GM21723 (cell line): Measurements from ENCODE around the gene RAD23B.

Source experiments
- ATAC-seq: cut with Tn5 transposase; IDR thresholded peaks from one replicate; pipeline ENCODE4 v1.9.1; 2021; ENCODE audit warnings: mild to moderate bottlenecking, moderate library complexity; ENCODE audit not compliant: unreplicated experiment

RAD23B gene

DNA sequence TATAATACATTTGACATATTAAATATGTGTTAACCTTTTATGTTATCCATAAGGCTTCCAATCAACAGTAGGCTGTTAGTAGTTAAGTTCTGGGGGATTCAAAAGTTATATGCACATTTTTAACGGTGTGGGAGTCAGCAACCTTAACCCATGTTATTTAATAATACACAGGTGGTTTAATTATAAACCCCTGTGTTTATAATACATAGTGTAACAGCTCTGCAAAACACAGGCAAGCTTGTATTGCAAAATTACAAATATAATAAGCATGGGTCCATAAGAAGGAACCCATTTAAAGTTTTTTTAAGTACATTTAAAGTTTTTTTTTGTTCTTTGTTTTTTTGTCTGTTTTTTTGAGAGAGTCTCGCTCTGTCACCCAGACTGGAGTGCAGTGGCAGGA lies 14.5 kb upstream of the RAD23B start:
- no peak for ATAC-seq

DNA sequence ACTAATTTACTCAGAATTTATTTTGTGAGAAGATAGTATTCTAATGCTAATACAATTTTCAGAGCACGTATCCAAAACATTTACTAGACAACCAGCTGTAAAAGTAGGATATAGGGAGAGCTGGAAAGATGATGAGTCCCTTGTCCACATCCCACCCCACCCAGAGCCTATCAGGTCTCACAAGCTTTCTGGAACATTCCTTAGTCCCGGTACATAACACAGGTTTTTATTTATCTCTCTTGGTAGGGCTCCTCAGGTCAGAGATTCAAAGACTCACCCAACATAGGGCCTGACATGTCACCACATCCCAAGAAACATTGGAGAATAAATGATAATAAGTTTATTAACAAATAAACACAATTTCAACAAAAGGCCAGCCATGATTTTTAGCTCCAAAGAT lies 13.8 kb upstream of the RAD23B start:
- ATAC-seq, result no peak

DNA sequence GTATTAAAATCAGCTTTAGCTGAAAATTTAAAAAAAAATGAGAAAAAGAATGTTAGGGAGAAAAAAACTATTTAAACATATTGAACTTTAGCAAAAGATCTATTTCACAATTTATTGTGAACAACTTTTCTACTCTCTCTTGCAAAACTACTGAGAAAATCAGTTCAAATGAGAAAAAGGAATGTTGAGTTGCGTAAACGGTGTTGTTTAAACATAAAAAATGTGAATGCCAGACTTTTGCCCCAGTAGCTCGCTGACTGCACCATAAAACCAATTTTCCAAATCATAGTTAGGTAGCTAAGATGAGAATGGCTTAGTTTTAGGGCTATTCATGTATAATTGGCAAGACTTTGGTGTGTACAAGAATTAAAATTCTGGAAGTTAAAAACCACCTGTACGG lies 13.4 kb upstream of the RAD23B start:
- no peak for ATAC-seq

DNA sequence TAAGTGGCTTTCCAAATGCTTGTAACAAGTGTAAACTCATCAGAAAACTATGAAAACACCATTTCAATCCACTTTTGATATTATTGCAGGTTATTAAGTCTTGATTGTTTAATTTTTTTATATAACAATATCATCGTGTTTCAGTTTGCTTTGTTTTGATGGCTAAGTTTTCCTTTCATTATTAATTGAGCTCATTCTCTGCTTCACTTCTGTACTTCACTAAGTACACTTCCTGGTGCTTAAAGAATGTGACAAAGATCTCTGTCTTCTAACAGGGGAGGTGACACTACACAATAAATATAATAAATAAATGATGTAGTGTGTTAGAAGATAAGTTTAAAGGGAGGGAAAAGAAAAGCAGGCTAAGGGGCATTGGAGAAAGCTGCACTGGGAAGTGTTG lies 13.0 kb upstream of the RAD23B start:
- ATAC-seq, result no peak

DNA sequence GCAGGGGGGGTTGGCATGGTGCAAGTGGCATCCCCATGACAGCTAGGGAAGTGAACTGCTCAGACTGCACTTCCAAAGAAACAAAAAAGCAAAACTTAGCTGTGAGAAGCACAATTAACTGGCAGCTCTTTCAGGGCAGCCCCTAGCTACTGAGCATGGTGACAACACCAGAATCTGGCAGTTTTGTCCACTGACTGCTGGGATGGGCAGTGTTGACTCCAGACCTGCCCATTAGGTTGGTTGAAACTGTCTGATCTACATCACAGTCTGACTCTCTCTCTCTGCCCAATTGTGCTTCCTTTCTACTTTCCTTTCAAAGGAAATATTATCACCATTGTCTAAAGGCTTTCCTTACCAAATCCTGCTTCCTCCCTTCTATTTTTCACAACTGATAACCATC lies 12.5 kb upstream of the RAD23B start:
- ATAC-seq, result no peak

DNA sequence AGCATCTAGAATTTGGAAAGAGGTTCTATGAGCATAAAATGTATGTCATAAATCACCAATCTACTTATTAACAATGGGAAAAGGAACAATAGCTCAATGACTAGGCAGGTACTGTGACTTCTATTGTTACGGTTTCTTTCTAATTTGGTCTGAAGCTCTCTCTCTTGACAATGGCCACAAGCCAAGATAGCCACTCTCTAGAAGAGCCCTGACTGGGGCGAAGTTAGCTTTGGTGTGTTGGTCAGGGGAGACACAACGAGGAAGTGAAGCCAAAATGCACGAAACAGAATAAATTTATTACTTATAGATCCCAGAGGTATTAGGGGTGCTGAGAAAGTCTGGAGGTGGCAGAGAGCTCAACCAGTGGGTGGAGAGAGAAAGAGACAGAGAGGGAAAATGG lies 9.4 kb upstream of the RAD23B start:
- ATAC-seq, result no peak

DNA sequence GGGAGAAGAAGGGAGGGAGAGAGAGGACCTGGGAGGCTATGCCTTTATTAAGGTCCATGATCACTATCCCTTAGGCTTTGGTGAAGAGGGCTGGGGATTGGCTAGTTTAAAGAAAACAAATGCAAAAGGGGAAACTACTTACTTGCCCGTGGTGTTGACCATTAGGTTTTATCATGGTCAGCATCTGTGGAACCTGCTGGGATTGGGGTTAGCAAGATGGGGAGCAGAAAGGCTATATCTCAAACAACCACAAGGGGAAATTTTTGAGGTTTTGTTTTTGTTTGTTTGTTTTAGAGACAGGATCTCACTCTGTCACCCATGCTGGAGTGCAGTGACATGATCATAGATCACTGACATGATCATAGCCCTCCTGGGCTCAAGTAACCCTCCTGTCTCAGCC lies 9.0 kb upstream of the RAD23B start:
- peak; percentile 88 for ATAC-seq

DNA sequence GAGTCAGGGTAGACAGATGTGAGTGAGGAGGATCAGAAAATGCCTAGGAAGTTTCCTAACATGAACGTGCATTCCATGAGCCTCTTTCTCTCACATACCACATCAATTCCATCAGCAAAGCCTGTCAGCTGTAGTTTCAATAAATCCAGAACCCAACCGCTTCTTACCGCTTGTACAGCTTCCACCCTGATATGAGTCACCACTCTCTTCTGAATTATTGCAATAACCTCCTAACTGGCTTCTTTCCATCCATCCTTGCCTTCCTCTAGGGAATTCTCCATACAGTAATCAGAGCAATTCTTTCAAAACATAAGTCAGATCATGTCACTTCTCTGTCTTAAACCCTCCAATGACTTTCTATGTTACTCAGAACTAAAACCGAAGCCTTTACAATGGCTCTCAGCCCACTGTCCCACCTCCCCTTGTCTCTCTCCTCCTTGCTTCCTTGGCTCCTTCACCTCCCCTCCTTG lies 8.1 kb upstream of the RAD23B start:
- no peak for ATAC-seq

DNA sequence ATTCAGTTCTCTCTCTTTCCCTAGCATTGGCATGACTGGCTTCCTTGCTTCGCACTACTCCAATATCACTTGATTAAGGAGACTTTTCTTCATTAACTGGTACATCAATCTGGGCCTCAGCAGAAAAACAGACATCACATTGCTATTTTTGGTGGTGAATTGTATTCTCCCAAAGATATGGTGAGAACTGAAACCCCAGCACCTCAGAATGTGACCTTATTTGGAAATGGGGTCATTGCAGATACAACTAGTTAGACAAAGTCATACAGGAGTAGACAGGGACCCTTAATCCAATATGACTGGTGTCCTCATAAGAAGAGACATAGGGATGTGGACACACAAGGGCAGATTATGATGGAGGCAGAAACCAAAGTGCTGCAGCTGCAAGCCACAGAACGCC lies 7.5 kb upstream of the RAD23B start:
- ATAC-seq, result no peak

DNA sequence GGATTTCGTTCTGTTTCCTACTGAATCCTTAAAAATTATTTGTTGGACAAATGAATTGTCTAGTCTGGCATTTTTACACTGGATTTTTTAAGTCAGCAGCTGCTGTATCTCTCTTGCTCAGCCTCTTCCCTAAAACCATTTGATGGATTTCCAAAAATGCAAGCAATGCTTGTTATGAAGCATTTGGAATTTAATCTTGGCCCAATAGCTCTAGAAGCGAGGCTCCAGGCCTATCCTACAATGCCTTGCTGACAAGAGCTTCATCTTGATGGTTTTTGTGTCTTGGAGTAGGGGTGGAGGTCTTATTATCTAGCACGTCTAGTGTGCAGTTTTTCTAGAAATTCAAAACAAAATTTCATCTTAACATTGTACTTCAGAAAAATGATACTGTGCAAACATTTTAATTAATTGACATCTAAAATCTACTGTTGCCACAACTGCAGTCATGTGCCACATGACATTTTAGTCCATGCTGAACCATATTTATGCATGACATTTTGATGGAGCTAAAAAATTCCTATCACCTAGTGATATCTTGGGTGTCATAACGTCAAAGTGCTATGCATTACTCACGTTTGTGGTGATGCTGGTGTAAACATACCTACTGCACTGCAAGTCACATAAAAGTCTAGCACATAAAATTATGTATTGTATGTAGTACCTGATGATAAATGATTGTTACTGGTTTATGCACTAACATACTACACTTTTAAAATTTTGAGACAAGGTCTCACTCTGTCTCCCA lies 5.9 kb upstream of the RAD23B start:
- ATAC-seq, result no peak

DNA sequence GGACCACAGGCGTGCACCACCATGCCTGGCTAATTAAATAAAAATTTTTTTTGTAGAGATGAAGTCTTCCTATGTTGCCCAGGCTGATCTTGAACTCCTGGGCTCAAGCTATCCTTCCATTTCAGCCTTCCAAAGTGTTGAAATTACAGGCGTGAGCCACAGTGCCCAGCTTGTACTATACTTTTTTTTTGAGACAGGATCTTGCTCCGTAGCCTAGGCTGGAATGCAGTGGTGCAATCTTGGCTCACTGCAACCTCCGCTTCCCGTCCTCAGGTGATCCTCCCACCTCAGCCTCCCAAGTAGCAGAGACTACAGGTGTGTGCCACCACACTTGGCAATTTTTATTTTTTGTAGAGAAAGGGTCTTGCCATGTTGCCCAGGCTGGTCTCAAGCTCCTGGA lies 5.3 kb upstream of the RAD23B start:
- ATAC-seq, result no peak

DNA sequence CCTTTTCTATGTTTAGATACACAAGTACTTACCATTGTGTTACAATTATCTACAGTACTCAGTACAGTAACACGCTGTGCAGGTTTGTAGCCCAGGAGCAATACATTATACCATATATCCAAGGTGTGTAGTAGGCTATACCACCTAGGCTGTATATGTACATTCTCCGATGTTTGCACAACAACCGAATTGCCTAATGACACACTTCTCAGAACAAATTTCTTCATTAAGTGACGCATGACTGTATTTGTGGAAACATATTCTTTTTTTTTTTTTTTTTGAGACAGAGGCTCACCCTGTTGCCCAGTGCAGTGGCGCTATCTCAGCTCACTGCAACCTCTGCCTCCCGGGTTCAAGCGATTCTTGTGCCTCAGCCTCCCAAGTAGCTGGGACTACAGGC lies 4.0 kb upstream of the RAD23B start:
- no peak for ATAC-seq

DNA sequence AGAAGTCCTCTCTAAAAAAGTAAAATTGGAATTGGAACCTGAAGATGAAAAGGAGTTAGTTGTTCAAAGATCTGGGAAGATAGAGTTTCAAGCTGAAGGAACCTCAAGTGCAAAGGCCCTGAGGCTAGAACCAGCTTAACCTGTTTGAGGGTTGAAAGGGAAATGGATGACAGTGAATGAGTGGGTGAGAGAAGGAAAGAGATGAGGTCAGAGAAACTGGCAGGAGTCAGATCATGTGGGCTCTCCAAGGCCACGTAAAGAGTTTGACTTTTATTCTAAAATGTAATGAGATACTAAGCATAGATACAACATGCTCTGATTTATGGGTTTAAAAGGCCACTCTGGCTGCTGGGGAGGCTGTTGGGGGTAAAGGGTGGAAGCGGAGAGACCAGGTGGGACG lies 2.5 kb upstream of the RAD23B start:
- ATAC-seq, result no peak

DNA sequence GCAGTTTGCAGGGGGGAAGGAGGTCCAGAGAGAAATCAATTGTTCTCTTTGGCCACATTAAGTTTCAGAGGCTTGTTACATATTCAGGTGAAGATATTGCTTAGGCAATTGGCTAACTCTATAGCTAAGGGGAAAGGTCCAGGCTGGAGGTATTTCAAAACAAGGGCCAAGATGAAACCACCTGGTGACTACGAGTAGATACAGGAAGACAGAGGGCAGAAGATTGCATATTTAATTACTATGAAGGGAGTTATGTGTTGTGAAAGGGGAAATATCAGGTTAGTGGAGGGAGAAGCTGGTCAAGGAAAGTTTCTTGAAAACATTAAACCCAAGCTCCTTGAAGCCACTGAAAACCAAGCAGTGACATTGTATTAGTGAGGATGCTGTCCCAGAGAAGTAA lies 1.9 kb upstream of the RAD23B start:
- no peak for ATAC-seq

DNA sequence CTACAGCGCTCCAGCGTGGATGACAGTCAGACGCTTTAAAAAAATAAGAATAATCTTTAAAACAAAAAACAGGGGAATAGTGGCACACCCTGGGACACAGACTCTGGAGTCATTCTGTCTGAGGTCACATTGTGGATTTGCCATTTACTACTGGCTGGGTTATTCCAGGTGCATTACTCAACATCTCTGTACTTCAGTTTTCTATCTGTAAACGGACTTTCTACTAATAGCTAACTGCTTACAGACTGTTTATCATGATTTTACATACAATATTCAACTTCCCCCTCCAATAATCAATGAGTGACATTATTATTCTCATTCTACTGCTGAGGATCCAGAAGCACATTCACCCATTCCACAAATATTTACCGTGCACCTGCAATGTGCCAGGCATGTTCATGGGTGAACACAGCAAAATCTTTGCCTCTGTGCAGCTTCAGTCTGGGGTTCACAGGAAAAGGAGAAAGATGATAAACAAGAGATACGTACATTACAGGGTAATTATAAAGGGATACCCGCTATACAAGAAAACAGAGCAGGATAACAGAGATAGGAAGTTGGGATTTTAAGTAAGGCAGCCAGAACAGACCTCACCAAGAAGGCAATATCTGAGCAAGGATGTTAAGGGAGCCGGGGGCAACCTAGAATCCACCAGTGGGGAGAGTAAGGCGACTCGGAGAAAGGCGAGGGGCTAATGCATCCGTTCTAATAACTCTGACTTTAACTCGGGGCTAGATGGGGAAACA lies 984 bp upstream of the RAD23B start:
- no peak for ATAC-seq

DNA sequence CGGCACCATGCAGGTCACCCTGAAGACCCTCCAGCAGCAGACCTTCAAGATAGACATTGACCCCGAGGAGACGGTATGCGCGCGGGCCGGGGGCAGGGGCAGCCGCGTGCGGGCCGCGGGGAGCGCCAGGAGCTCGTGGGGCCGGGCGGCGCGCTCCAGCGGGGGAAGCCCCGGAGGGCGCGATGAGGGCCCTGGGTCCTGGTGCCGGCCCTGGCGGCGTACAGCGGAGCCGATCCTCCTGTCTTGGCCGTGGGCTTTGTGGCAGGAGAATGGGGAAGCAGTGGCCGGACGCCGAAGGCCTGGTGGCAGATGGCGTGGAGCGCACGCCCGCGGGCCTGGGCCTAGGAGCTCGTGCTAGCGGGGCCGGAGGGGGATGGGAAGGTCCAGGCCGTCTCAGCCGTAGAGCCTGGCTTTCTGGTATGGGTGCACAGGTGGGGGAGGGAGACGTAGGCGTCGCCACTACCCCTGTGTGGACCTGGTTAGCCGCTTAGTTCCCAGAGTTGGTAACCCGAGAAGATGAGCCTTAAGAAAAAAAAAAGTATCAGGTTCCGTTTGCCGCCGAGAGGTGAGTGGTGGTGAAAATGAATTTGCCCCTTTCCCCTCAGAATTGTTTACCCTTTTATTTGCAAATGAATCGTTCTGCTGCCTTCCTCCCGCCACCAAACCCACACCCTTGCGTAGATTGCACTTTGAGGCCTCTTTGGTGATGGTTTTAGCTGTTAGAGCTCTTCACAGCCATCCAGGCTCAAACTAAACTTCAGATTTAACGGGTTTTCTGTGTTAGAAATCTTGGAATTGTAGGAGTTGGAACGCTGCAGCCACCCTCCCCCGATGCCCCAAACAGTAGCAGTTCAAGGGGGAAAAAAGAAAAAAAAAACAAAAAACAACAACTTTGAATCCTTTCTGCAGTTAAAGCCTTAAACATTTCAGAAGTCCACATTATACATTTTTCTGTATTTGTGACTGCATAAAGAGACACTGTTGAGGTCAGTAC lies 841 bp downstream of the RAD23B start:
- peak; percentile 49 for ATAC-seq

DNA sequence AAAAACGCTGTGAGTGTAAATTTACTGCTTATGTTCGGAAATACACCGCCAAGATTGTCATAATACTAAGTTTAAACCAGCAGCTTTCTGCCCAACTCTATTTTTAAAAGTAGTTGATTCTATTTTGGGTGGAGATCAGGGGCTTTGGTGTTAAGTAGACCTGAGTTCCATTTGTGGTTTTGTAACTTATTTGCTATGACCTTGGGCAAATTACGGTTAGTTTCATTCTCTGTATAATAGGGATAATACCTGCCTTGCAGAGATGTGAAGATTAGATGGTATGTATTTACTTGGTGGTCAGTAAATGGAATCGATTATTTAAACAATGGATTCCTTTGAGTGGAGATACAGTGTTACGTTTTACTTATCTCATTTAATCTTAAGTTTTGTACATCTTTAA lies 1.6 kb downstream of the RAD23B start:
- no peak for ATAC-seq

DNA sequence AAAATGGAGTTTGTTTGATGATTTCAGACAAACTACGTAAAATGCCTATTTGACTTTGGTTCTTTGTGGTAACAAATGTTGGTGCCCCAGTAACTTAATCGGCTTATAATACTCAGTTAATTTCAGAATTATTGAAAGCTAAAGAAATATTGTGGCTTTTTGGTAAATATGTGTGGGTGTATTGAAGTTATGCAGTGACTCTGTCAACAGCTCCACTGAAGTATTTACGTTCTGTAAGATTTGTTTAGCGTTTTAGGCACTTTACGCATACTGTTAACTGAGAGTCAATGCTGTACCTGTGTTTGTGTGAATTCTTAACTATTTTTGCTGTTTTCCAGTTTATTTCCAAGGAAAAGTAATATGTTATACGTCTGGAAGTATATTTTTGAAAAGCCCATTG lies 2.2 kb downstream of the RAD23B start:
- ATAC-seq, result no peak

DNA sequence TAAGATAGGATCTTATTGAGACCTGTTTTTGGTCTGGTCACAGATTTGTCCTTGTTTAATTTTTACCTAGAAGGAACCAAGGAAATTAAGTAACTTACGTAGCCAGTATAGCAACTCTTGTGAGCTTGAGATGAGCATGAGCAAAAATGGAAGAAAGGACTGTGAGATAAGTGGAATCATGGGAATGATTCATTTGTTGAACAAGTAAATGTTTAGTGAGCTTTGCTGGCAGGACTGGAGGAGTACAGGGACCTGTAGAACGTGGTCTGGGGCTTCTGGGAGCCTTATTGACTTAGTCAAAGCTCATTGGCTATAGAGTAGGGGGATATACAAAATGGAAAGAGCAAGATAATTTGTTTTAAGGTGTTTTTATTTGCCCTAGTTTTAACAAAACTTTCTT lies 3.0 kb downstream of the RAD23B start:
- ATAC-seq, result no peak

DNA sequence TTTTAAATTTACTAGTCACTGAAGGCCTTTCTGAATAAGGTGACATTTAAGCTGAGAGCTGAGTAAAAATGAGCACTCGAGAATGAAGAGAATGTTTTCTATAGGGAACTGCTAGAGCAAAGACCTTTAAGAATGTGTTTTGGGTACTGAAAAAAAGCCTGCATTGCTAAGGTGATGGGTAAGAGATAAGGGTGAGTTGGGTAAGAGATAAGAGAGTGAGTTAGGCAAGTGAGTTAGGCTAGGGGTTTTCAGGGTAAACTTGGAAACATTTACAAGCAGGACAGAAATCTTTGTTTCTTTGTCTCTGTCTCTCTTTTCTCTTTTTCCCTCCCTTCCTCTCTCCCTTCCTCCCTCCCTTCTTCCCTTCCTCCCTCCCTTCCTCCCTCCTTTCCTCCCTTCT lies 5.6 kb downstream of the RAD23B start:
- ATAC-seq, result no peak

DNA sequence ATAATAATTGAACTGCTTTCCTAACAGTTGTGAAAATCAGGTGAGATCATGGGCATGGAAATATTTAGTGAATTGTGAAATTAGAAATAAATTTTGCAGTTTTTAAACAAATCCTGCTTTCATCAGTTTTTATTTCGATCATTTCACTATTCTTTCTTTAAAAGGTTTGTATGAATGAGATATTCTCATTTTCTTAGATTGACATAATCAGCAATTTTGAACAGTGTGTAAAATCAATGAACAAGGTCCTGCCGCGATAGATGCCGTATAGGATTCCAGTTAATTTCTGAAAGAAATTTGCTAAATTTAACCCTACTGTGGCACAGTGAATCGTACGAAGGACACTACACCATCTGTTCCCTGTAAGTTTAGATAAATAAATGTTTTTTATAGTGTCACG lies 7.5 kb downstream of the RAD23B start:
- no peak for ATAC-seq
